ENCODE measurements around the gene NCR3LG1. TPM values are rescaled to one million over a fixed set of nuclear protein-coding genes. Genes with fewer than 3 reads are reported as not detected.

Gene NCR3LG1
- total and polyA plus RNA-seq, 9 of the 15 experiments (the other 6 are each of a cell fraction or from before 2014, with no cell fraction given), result 4.1 to 39.8 (median 25.1) TPM

- no peaks in the 10 kb centered on the region for H3K79me2 ChIP-seq (ENCODE audit: control insufficient read depth, insufficient read depth, low read length)
- in situ Hi-C loops (cut with MboI), result no loop called here
- WGBS (ENCODE audit: insufficient coverage, low coverage, missing lambda C conversion rate), result 90% methylated on average over 7 of the region's 7 CpGs
Observed at GRCh38 chr11:17379383-17380180, 28.0 kb downstream of the NCR3LG1 start.

GRCh38 chr11:17381156-17381555, 29.6 kb downstream of the NCR3LG1 start:
- no peak overlapping the region for H3K27ac ChIP-seq (ENCODE audit: extremely low read depth, low read depth, low read length)
- no peak overlapping the region for H3K4me2 ChIP-seq (ENCODE audit: insufficient read depth, low read length)
- in situ Hi-C loops (cut with MboI) (no loop called here), intact Hi-C loops (cut with micrococcal nuclease) (no loop called here)
- H3K79me2 ChIP-seq (ENCODE audit: control insufficient read depth, insufficient read depth, low read length), result no peaks in the 10 kb centered on the region
- no peak overlapping the region for H3K4me3 ChIP-seq
- no peaks in the 10 kb centered on the region for H3K9me3 ChIP-seq (replicated peaks; ENCODE audit: control insufficient read depth, insufficient read depth, low read depth, low read length)
- DNase-seq (ENCODE audit: extremely low read depth in 1 of 4, low spot score in 3 of 4), result no peak
- H3K36me3 ChIP-seq (ENCODE audit: control insufficient read depth, insufficient read depth, low read length), result peaks cover 45% of the 10 kb centered on the region; the same call in 2 of the 3 replicates
- no peak for ATAC-seq
- FAIRE-seq, result no peak
- no peak overlapping the region for H3K9ac ChIP-seq (ENCODE audit: insufficient read depth in 1 of 2, low read depth in 2 of 2, low read length in 2 of 2)
- ChIA-PET POLR2A (interaction anchor here (0.8 kb wide), 1 partner anchor 97 kb away, joined by 3 read pairs; no protein-coding TSS in a partner anchor), CTCF (ENCODE audit: low intra/inter-chr PET ratio) (no interaction called here)
- H4K20me1 ChIP-seq (replicated peaks; ENCODE audit: control insufficient read depth, insufficient read depth, low read length), result peaks cover 8% of the 10 kb centered on the region; the same call in 1 of the 2 replicates
- no peak for TF ChIP-seq FOSL1 (tag; conservative IDR thresholded peaks at IDR 0.05)
- 42% methylated on average over 4 of the region's 4 CpGs for WGBS (ENCODE audit: insufficient coverage, low coverage, missing lambda C conversion rate)
- H2AFZ ChIP-seq (ENCODE audit: low read depth, low read length), result no peak overlapping the region
- no peaks in the 10 kb centered on the region for H3K9me1 ChIP-seq (ENCODE audit: control insufficient read depth, insufficient read depth, low read length)
- no peaks in the 10 kb centered on the region for H3K27me3 ChIP-seq (ENCODE audit: control insufficient read depth in 2 of 2, insufficient read depth in 2 of 2, low read length in 2 of 2)
- H3K4me1 ChIP-seq (replicated peaks in 1 of 2; ENCODE audit: control insufficient read depth in 2 of 2, insufficient read depth in 2 of 2, low read length in 2 of 2), result peaks cover 0 to 3% of the 10 kb centered on the region in 2 experiments; a peak in 1 of 5 replicates
- no TSS peak for BruUV-seq (replicated peaks)

More at GRCh38 chr11:17379383-17380180, 28.0 kb downstream of the NCR3LG1 start:
- H3K27me3 ChIP-seq (ENCODE audit: control insufficient read depth in 2 of 2, insufficient read depth in 2 of 2, low read length in 2 of 2), result no peaks in the 10 kb centered on the region
- ChIA-PET CTCF (ENCODE audit: low intra/inter-chr PET ratio) (no interaction called here), POLR2A (interaction anchor here (0.6 to 1.0 kb wide), 2 partner anchors 19 to 26 kb away, joined by 3 to 6 read pairs; no protein-coding TSS in a partner anchor)
- H3K4me1 ChIP-seq (replicated peaks in 1 of 2; ENCODE audit: control insufficient read depth in 2 of 2, insufficient read depth in 2 of 2, low read length in 2 of 2), result no peaks in the 10 kb centered on the region
- no peaks in the 10 kb centered on the region for H3K9me1 ChIP-seq (ENCODE audit: control insufficient read depth, insufficient read depth, low read length)
- H3K27ac ChIP-seq (ENCODE audit: extremely low read depth, low read depth, low read length), result no peak overlapping the region
- no peak for ATAC-seq
- no peaks in the 10 kb centered on the region for H3K9me3 ChIP-seq (replicated peaks; ENCODE audit: control insufficient read depth, insufficient read depth, low read depth, low read length)
- no peak overlapping the region for H3K4me2 ChIP-seq (ENCODE audit: insufficient read depth, low read length)
- no TSS peak for BruUV-seq (replicated peaks)
- peaks cover 5% of the 10 kb centered on the region; the same call in 1 of the 2 replicates for H4K20me1 ChIP-seq (replicated peaks; ENCODE audit: control insufficient read depth, insufficient read depth, low read length)
- H2AFZ ChIP-seq (ENCODE audit: low read depth, low read length), result no peak overlapping the region
- H3K9ac ChIP-seq (ENCODE audit: insufficient read depth in 1 of 2, low read depth in 2 of 2, low read length in 2 of 2), result no peak overlapping the region
- TF ChIP-seq ZNF311 (CRISPR knock-in tag; IDR thresholded peaks at IDR 0.05) (no peak), BCL6 (CRISPR knock-in tag; IDR thresholded peaks at IDR 0.05) (no peak), CCNT2 (IDR thresholded peaks at IDR 0.05; ENCODE audit: borderline replicate concordance, extremely low read depth, insufficient read length, low read depth, low read length) (no peak), TEAD1 (CRISPR knock-in tag; IDR thresholded peaks at IDR 0.05) (no peak), RBM25 (IDR thresholded peaks at IDR 0.05; ENCODE audit: low read depth, low read length, severe bottlenecking) (no peak), ZNF586 (CRISPR knock-in tag; conservative IDR thresholded peaks at IDR 0.05) (no peak), NR3C1 (CRISPR knock-in tag; IDR thresholded peaks at IDR 0.05) (no peak), ZBTB8A (IDR thresholded peaks at IDR 0.05; ENCODE audit: partially characterized antibody) (no peak), ATF7 (IDR thresholded peaks at IDR 0.05) (no peak), ZNF263 (CRISPR knock-in tag; IDR thresholded peaks at IDR 0.05; ENCODE audit: borderline replicate concordance) (no peak)
- DNase-seq (ENCODE audit: extremely low read depth in 1 of 4, low spot score in 3 of 4), result no peak
- intact Hi-C loops (cut with micrococcal nuclease), result no loop called here
- peaks cover 61% of the 10 kb centered on the region; the same call in 2 of the 3 replicates for H3K36me3 ChIP-seq (ENCODE audit: control insufficient read depth, insufficient read depth, low read length)
- FAIRE-seq, result no peak
- no peak overlapping the region for H3K4me3 ChIP-seq

Measured in K562 (cell line).